Lower leg skin (tissue), 4 donors: ENCODE measurements around the gene CNKSR3. TPM values are rescaled to one million over a fixed set of nuclear protein-coding genes. Genes with fewer than 3 reads are reported as not detected.

Experiments used
- DNase-seq, 2 donors: peaks; one replicate each; pipeline ENCODE4 v3.0.0-alpha.2; 2019; ENCODE audit warnings: low spot score in 2 of 2
- H3K4me3 ChIP-seq: fragments of 200-600 bp; sonication (generic); 2 replicates; pipeline ENCODE4 v1.5.1; 2017; ENCODE audit warnings: mild to moderate bottlenecking, low read depth; ENCODE audit not compliant: poor library complexity, severe bottlenecking
- CTCF ChIP-seq, 3 donors: fragments of 450-650 bp; IDR thresholded peaks; one replicate each; pipeline ENCODE4 v1.5.1; 2016; ENCODE audit warnings: antibody characterized with exemption in 3 of 3, mild to moderate bottlenecking in 3 of 3, moderate library complexity in 2 of 3
- POLR2A ChIP-seq, 2 donors: fragments of 450-650 bp; IDR thresholded peaks; one replicate each; pipeline ENCODE4 v1.6.1; 2016 to 2017; ENCODE audit warnings: antibody characterized with exemption in 2 of 2, mild to moderate bottlenecking in 1 of 2, moderate library complexity in 1 of 2
- WGBS, 2 donors: methylation state at CpG; one replicate each; pipeline ENCODE4 v1.1.5; 2018; 5-methylcytosine and 5-hydroxymethylcytosine counted together
- intact Hi-C: fragments of 100-400 bp; cut with DNase I; formaldehyde crosslinking; loops from one replicate; pipeline ENCODE4 v1.15.0; 2023; ENCODE audit warnings: low total_unique reads
- total RNA-seq, 4 donors: library from RNA; depleted of rRNA; stranded (reverse); fragments of >200 nt; gene quantifications; one replicate each; pipeline ENCODE4 v1.1.0, GENCODE V29; 2016

Gene CNKSR3
- total RNA-seq, 4 donors from 2014 or later: 8.8 to 11.1 (median 9.4) TPM

- WGBS, 2 donors: 94 to 95% methylated on average over 3 of the region's 3 CpGs
- no peak overlapping the region for H3K4me3 ChIP-seq
- no peak for TF ChIP-seq CTCF (IDR thresholded peaks at IDR 0.05)
- no peak for TF ChIP-seq POLR2A (IDR thresholded peaks at IDR 0.05)
- intact Hi-C loops: no loop called here
- DNase-seq: no peak
Measured at GRCh38 chr6:154360476-154360875, 150.0 kb downstream of the CNKSR3 start.

DNA sequence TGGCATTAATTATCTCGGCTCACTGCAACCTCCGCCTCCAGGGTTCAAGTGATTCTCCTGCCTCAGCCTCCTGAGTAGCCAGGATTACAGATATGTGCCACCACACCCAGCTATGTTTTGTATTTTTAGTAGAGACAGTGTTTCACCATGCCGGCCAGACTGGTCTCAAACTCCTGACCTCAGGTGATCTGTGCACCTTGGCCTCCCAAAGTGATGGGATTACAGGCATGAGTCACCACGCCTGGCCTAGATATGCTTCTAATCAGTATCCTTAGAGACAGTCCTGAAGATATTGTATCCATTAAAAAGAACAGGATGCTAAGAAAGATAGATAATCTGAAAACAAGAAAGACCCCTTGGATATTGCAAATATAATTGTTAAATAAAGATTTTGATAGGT lies 150.8 kb downstream of the CNKSR3 start:
- WGBS, 2 donors: 57 to 67% methylated on average over 4 of the region's 4 CpGs
- H3K4me3 ChIP-seq: no peak overlapping the region
- TF ChIP-seq POLR2A (IDR thresholded peaks at IDR 0.05): no peak
- intact Hi-C loops: no loop called here
- no peak for DNase-seq

DNA sequence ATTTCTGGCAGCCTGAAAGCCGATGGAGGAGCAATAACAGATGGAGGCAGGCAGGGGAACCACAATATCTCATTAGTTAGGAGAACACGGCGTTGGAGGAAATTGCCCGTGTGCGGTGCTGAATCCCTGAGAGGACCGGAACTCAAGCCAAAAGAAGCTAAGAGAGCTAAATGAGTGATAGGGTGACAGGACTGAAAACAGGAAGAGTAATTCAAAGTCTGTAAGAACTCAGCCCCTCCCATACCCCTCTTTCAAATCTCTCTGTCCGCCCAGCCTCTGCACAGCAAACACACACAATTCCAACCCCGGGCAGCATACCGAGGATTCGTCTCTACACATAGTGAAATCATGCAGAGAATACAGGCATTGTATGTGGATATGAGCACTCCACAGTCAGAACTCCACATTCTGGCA lies 151.3 kb downstream of the CNKSR3 start:
- intact Hi-C loops: no loop called here
- 51 to 55% methylated on average over 10 of the region's 10 CpGs for WGBS, 2 donors
- TF ChIP-seq CTCF (IDR thresholded peaks at IDR 0.05) (no peak), POLR2A (IDR thresholded peaks at IDR 0.05) (no peak)
- no peak for DNase-seq
- no peak overlapping the region for H3K4me3 ChIP-seq

- H3K4me3 ChIP-seq: no peak overlapping the region
- WGBS, 2 donors: 94 to 95% methylated on average over 5 of the region's 5 CpGs
- intact Hi-C loops: no loop called here
- no peak for DNase-seq
- TF ChIP-seq POLR2A (IDR thresholded peaks at IDR 0.05): no peak
Measured at GRCh38 chr6:154358019-154358545, 152.4 kb downstream of the CNKSR3 start.

DNA sequence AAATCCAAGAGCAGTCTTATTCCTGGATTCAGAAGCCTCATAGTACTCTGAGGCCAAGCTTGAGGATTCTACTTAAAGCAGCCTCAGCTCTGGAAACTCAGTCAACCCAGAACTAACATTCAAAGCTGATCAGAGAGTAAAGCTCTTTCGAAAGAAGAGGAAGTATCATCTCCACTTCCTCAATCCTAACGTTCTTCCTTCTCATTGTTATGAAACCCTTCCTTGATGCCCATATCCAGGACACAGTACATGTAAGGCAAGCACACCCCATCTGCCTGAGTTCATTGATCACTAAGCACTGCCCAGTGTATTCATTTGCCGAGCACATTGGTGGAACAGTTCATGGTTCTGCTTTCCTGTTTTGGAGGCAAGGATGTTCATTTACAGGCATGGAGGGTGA lies 153.8 kb downstream of the CNKSR3 start, which contains the start of gene IPCEF1:
Gene IPCEF1 (minus strand): TSS at position 114 of the 400 bp plus-strand sequence. CDS start 90,856 bp downstream, outside the sequence.
- intact Hi-C loops: no loop called here
- WGBS, 2 donors: 81 to 87% methylated on average over 3 of the region's 3 CpGs
- DNase-seq: no peak
- TF ChIP-seq POLR2A (IDR thresholded peaks at IDR 0.05) (no peak), CTCF (IDR thresholded peaks at IDR 0.05) (no peak)
- H3K4me3 ChIP-seq: no peak within 1 kb of the TSS

- intact Hi-C loops: no loop called here
- TF ChIP-seq CTCF (IDR thresholded peaks at IDR 0.05): no peak
- TF ChIP-seq POLR2A (IDR thresholded peaks at IDR 0.05): no peak
- H3K4me3 ChIP-seq: no peak overlapping the region
- DNase-seq: no peak
- 77 to 88% methylated on average over 2 of the region's 2 CpGs for WGBS, 2 donors
Measured at GRCh38 chr6:154356113-154356512, 154.4 kb downstream of the CNKSR3 start.

- WGBS, 2 donors: 87 to 91% methylated on average over 8 of the region's 8 CpGs
- intact Hi-C loops: no loop called here
- DNase-seq: no peak
- no peak for TF ChIP-seq POLR2A (IDR thresholded peaks at IDR 0.05)
- peak in 1 of 3 donors; percentile 5 for TF ChIP-seq CTCF (IDR thresholded peaks at IDR 0.05)
- H3K4me3 ChIP-seq: no peak overlapping the region
Measured at GRCh38 chr6:154354265-154354777, 156.2 kb downstream of the CNKSR3 start.
